22Rv1 (cell line): Measurements from ENCODE around the gene UPP1.

ENCODE experiments used
- ZFX ChIP-seq: fragments of 450-650 bp; IDR thresholded peaks from 2 replicates; pipeline ENCODE4 v1.6.1; 2017; ENCODE audit warnings: antibody characterized with exemption, borderline replicate concordance
- TF ChIP-seq, protein P1 (sequence below): fragments of 450-650 bp; IDR thresholded peaks from 2 replicates; pipeline ENCODE4 v1.5.1; 2017; ENCODE audit warnings: mild to moderate bottlenecking

DNA sequence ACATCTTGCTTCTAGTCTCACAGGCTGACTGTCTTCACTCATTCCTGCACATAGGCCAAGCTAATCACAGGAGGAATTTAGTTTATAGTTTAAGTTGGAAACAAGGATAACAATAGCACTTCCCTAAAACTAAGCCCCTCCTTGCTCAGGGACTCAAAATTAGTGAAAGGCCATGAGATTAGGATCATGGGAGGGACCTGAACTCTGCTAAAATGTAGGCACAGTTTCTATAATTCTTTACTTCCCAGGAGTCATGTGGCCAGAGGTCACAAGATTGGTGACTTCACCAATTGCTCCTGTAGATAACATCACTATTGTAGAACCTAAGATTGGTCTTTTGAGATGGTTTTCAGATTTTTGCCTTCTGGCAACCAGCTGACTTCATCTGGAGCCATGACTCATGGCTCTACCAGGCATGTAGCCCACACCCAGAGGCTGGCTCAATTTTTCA lies 14.8 kb upstream of the UPP1 start:
- TF ChIP-seq, protein P1, sequence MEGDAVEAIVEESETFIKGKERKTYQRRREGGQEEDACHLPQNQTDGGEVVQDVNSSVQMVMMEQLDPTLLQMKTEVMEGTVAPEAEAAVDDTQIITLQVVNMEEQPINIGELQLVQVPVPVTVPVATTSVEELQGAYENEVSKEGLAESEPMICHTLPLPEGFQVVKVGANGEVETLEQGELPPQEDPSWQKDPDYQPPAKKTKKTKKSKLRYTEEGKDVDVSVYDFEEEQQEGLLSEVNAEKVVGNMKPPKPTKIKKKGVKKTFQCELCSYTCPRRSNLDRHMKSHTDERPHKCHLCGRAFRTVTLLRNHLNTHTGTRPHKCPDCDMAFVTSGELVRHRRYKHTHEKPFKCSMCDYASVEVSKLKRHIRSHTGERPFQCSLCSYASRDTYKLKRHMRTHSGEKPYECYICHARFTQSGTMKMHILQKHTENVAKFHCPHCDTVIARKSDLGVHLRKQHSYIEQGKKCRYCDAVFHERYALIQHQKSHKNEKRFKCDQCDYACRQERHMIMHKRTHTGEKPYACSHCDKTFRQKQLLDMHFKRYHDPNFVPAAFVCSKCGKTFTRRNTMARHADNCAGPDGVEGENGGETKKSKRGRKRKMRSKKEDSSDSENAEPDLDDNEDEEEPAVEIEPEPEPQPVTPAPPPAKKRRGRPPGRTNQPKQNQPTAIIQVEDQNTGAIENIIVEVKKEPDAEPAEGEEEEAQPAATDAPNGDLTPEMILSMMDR = no peak
- TF ChIP-seq ZFX = no peak
